ENCODE results near the gene TMEM255B. TPM values are rescaled to one million over a fixed set of nuclear protein-coding genes. Genes with fewer than 3 reads are reported as not detected.

TMEM255B gene
- total and polyA plus RNA-seq, 9 of the 15 experiments (the other 6 are each of a cell fraction or from before 2014, with no cell fraction given) = 0.01 to 0.75 (median 0.23) TPM

DNA sequence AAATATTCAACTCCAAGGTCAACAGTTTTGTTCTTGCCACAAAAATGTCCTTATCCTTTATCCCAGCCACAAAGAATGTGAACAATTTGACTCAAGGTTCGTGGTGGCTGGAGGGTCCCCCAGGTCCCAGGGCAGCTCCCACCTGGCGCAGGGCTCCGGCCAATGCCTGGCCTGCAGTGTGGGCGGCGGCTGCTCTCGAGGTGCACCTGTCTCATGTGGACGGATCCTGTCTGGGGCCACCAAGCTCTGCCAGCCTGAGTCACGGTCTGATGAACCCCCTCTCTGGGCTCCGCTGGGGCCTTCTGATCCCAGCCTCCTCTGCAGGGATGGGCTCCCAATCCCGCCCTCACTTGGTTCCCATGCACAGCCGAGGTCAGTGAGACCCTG lies 55.4 kb downstream of the TMEM255B start (continued):
- TF ChIP-seq, protein P1, sequence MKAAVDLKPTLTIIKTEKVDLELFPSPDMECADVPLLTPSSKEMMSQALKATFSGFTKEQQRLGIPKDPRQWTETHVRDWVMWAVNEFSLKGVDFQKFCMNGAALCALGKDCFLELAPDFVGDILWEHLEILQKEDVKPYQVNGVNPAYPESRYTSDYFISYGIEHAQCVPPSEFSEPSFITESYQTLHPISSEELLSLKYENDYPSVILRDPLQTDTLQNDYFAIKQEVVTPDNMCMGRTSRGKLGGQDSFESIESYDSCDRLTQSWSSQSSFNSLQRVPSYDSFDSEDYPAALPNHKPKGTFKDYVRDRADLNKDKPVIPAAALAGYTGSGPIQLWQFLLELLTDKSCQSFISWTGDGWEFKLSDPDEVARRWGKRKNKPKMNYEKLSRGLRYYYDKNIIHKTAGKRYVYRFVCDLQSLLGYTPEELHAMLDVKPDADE (conservative IDR thresholded peaks at IDR 0.05; ENCODE audit: control insufficient read depth, low read depth, low read length) = no peak
- TF ChIP-seq, protein P2, sequence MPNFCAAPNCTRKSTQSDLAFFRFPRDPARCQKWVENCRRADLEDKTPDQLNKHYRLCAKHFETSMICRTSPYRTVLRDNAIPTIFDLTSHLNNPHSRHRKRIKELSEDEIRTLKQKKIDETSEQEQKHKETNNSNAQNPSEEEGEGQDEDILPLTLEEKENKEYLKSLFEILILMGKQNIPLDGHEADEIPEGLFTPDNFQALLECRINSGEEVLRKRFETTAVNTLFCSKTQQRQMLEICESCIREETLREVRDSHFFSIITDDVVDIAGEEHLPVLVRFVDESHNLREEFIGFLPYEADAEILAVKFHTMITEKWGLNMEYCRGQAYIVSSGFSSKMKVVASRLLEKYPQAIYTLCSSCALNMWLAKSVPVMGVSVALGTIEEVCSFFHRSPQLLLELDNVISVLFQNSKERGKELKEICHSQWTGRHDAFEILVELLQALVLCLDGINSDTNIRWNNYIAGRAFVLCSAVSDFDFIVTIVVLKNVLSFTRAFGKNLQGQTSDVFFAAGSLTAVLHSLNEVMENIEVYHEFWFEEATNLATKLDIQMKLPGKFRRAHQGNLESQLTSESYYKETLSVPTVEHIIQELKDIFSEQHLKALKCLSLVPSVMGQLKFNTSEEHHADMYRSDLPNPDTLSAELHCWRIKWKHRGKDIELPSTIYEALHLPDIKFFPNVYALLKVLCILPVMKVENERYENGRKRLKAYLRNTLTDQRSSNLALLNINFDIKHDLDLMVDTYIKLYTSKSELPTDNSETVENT (CRISPR knock-in tag; IDR thresholded peaks at IDR 0.05) = no peak
- no peak for TF ChIP-seq CHD4 (IDR thresholded peaks at IDR 0.05; ENCODE audit: insufficient read depth, insufficient replicate concordance, low read depth, low read length, poor library complexity, severe bottlenecking)
- TF ChIP-seq, protein P3, sequence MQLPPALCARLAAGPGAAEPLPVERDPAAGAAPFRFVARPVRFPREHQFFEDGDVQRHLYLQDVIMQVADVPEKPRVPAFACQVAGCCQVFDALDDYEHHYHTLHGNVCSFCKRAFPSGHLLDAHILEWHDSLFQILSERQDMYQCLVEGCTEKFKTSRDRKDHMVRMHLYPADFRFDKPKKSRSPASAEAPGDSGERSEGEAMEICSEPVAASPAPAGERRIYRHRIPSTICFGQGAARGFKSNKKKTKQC (CRISPR knock-in tag; IDR thresholded peaks at IDR 0.05) = no peak
- TF ChIP-seq, protein P4, sequence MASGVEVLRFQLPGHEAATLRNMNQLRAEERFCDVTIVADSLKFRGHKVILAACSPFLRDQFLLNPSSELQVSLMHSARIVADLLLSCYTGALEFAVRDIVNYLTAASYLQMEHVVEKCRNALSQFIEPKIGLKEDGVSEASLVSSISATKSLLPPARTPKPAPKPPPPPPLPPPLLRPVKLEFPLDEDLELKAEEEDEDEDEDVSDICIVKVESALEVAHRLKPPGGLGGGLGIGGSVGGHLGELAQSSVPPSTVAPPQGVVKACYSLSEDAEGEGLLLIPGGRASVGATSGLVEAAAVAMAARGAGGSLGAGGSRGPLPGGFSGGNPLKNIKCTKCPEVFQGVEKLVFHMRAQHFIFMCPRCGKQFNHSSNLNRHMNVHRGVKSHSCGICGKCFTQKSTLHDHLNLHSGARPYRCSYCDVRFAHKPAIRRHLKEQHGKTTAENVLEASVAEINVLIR (CRISPR knock-in tag; IDR thresholded peaks at IDR 0.05) = no peak
- TF ChIP-seq, protein P5, sequence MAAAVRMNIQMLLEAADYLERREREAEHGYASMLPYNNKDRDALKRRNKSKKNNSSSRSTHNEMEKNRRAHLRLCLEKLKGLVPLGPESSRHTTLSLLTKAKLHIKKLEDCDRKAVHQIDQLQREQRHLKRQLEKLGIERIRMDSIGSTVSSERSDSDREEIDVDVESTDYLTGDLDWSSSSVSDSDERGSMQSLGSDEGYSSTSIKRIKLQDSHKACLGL (CRISPR knock-in tag; IDR thresholded peaks at IDR 0.05; ENCODE audit: borderline replicate concordance, poor library complexity, severe bottlenecking) = no peak
- TF ChIP-seq, protein P6, sequence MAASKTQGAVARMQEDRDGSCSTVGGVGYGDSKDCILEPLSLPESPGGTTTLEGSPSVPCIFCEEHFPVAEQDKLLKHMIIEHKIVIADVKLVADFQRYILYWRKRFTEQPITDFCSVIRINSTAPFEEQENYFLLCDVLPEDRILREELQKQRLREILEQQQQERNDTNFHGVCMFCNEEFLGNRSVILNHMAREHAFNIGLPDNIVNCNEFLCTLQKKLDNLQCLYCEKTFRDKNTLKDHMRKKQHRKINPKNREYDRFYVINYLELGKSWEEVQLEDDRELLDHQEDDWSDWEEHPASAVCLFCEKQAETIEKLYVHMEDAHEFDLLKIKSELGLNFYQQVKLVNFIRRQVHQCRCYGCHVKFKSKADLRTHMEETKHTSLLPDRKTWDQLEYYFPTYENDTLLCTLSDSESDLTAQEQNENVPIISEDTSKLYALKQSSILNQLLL (CRISPR knock-in tag; IDR thresholded peaks at IDR 0.05; ENCODE audit: borderline replicate concordance) = no peak
- TF ChIP-seq NUFIP1 (IDR thresholded peaks at IDR 0.05; ENCODE audit: partially characterized antibody) = no peak
